ENCODE data around the gene ACOT6. TPM values are rescaled to one million over a fixed set of nuclear protein-coding genes. Genes with fewer than 3 reads are reported as not detected.
"Not testable (repeated sequence)": the region's sequence is repeated elsewhere in the genome, so short reads cannot be mapped to it uniquely, and the experiment has no call there.

Gene ACOT6, protein sequence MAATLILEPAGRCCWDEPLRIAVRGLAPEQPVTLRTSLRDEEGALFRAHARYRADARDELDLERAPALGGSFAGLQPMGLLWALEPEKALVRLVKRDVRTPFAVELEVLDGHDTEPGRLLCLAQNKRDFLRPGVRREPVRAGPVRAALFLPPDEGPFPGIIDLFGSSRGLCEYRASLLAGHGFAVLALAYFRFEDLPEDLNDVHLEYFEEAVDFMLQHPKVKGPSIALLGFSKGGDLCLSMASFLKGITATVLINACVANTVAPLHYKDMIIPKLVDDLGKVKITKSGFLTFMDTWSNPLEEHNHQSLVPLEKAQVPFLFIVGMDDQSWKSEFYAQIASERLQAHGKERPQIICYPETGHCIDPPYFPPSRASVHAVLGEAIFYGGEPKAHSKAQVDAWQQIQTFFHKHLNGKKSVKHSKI
- not detected in 2 replicates for total RNA-seq (2014; rRNA removed; shearing (Covaris generic))

DNA sequence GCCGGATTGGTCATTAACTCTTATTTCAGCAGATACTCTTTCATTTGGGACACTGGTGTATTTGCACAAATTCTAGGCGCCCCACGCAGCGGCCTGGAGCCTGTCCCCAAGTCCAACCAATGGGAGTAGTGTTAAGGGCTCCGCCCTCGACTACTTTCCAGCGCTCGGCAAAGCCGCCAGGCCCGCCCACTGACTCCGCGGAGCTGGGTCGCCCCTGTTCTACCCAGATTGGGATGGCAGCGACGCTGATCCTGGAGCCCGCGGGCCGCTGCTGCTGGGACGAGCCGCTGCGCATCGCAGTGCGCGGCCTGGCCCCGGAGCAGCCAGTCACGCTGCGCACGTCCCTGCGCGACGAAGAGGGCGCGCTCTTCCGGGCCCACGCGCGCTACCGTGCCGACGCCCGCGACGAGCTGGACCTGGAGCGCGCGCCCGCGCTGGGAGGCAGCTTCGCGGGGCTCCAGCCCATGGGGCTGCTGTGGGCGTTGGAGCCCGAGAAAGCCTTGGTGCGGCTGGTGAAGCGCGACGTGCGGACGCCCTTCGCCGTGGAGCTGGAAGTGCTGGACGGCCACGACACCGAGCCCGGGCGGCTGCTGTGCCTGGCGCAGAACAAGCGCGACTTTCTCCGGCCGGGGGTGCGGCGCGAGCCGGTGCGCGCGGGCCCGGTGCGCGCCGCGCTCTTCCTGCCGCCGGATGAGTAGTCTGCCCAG is at the start of gene ACOT6:
TSS of gene ACOT6 (plus strand) at position 179 of the 707 bp plus-strand sequence. CDS start at position 234, 55 bp downstream.
- peak; percentile 81 for DNase-seq (ENCODE audit: low read depth)

DNA sequence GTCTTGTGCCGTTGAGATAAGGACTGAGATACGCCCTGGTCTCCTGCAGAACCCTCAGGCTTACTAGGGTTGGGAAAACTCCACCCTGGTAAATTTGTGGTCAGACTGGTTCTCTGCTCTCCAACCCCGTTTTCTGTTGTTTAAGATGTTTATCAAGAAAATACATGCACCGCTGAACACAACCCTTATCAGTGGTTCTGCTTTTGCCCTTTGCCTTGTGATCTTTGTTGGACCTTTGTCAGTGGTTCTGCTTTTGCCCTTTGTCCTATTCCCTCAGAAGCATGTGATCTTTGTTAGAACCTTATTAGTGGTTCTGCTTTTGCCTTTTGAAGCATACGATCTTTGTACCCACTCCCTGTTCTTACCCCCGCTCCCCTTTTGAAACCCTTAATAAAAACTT is 49.6 kb upstream of the ACOT6 start:
- DNase-seq (ENCODE audit: low read depth): not testable (repeated sequence)

DNA sequence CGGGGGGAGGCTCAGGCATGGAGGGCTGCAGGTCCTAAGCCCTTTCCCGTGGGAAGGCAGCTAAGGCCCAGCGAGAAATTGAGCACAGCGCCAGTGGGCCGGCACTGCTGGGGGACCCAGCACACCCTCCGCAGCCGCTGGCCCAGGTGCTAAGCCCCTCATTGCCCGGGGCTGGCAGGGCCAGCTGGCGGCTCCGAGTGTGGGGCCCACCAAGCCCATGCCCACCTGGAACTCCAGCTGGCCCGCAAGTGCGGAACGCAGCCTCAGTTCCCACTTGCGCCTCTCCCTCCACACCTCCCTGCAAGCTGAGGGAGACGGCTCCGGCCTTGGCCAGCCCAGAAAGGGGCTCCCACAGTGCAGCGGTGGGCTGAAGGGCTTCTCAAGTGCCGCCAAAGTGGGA is 45.9 kb upstream of the ACOT6 start:
- not testable (repeated sequence) for DNase-seq (ENCODE audit: low read depth)

DNA sequence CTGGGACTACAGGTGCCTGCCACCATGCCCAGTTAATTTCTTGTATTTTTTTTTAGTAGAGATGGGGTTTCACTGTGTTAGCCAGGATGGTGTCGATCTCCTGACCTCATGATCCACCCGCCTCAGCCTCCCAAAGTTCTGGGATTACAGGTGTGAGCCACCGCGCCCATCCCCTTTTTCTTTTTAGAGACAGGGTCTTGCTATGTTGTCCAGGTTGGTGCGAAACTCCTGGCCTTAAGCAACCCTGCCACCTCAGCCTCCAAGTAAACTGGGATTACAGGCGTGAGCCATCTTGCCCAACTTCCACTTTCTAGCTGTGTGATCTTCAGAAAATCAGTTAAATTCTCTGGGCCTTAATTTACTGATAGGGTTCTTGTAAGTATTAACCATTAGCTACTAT is 45.4 kb upstream of the ACOT6 start:
- DNase-seq (ENCODE audit: low read depth): not testable (repeated sequence)

DNA sequence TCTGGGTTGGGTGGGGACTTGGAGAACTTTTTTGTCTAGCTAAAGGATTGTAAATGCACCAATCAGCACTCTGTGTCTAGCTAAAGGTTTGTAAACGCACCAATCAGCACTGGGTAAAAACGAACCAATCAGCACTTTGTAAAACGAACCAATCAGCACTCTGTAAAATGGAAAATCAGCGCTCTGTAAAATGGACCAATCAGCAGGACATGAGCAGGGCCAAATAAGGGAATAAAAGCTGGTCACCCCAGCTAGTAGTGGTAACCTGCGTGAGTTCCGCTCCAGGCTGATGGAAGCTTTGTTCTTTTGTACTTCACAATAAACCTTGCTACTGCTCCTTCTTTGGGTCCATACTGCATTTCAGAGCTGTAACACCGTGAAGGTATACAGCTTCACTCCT is 45.0 kb upstream of the ACOT6 start:
- no peak for DNase-seq (ENCODE audit: low read depth)

DNA sequence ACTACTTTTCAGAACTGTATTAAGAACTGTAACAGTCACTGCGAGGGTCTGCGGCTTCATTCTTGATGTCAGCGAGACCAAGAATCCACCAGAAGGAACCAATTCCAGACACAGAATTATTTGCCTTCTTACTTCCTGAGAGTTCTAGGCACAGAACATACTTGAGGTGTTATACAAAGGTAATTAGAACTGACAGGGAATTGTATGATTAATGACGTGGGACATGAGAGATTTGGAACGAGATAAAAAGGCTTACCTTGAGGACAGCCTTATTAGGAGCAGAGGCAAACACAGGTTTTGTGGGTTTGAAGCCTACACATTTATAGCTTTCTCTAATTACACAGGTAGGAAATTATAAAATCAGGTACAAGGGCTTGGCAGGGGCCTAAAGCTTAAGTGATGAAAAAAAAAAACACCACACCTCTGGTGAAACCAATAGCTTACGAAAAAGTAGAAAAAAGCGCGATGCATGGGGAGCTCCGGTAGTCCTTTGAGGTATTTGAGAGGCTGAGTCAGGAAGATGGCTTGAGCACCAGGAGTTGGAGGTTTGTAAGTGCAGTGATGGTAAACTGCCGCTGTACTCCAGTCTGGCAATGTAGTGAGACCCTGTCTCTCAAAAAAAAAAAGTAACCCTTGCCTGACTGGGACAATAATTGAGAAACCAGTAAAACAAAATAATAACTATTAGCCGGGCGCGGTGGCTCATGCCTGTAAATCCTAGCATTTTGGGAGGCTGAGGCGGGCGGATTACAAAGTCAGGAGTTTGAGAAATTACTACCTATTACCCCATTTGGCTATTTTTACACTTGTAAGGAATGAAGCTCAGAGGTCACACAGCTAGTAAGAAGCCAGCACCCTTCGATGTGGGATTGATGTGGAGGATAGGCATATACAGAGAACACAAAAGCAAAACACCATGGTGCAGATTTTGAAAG is 44.1 kb upstream of the ACOT6 start:
- peak; percentile 40 for DNase-seq (ENCODE audit: low read depth)

DNA sequence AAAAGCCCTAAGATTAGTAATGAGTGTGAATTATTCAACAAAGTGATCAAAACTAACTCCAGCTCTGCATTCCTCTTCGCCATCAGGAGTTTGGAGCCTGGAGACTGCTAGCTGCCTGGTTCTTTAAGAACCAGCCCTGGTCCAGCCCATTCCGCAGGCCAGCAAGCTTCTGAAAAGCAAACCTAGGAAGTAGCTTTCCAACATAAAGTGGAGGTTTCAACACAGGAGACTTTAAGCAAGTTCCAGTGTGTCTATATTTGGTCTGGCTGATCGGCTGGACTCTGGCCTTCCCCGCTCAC is 43.5 kb upstream of the ACOT6 start:
- DNase-seq (ENCODE audit: low read depth): not testable (repeated sequence)

DNA sequence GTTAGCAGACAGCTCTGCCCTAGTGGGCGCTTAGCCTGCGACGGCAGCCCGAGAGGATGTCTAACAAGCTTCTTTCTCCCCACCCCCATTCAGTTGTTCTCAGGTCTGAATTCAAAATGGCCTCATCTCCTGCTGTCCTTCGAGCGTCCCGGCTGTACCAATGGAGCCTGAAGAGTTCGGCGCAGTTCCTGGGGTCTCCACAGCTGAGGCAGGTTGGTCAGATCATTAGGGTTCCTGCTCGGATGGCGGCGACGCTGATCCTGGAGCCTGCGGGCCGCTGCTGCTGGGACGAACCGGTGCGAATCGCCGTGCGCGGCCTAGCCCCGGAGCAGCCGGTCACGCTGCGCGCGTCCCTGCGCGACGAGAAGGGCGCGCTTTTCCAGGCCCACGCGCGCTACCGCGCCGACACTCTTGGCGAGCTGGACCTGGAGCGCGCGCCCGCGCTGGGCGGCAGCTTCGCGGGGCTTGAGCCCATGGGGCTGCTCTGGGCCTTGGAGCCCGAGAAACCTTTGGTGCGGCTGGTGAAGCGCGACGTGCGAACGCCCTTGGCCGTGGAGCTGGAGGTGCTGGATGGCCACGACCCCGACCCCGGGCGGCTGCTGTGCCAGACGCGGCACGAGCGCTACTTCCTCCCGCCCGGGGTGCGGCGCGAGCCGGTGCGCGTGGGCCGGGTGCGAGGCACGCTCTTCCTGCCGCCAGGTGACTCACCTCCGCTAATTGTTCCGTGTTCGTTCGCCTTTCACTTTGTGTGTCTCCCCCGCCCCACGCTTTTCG is 42.9 kb upstream of the ACOT6 start, which contains the start of gene ACOT2:
TSS of gene ACOT2 (plus strand) at position 29 of the 774 bp plus-strand sequence. CDS start at position 57, 28 bp downstream.
- peak; percentile 91 for DNase-seq (ENCODE audit: low read depth)

DNA sequence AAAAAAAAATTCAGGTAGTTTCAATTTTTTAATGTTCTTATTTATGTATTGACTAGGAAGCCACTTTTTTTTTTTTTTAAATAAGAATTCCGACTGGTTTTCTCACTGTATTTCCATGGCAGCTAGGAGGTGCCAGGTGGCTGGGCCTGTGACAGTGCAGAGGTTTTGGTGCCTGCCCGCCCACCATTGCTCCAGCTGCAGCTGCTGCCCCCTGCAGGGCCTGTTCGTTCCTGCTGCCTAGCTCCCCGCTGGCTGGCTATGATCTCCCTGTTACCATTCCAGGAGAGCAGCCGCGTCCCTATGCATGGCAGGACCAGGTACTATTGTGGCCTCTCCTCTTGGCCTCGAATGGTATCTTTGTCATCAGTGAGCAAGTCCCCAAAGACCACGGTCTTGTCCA is 41.4 kb upstream of the ACOT6 start:
- peak; percentile 61 for DNase-seq (ENCODE audit: low read depth)

DNA sequence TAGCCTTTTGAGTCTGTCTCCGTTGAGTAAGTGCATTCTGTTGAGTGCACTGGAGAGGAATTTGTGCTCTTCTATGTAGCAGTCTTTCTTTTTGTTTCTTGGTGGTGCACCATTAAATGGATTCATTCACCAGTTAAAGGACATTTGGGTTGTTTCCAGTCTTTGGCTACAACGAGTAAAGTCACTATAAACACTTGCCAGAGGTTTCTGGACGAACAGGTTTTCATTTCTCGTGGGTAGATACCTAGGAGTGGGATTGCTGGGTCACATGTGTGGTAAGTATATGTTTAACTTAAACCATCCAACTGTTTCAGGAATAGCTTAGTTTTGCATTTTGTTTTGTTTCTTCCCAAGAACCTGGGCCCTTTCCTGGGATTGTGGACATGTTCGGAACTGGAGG is 39.3 kb upstream of the ACOT6 start:
- not testable (repeated sequence) for DNase-seq (ENCODE audit: low read depth)

DNA sequence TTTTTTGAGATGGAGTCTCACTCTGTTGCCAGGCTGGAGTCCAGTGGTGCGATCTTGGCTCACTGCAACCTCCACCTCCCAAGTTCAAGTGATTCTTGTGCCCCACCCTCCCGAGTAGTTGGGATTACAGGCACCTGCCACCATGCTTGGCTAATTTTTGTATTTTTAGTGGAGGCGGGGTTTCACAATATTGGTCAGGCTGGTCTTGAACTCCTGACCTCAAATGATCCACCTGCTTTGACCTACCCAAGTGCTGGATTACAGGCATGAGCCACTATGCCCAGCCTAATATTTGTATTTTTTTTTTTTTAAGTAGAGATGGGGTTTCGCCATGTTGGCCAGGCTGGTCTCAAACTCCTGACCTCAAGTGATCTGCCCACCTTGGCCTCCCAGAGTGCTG is 38.6 kb upstream of the ACOT6 start:
- DNase-seq (ENCODE audit: low read depth): not testable (repeated sequence)

DNA sequence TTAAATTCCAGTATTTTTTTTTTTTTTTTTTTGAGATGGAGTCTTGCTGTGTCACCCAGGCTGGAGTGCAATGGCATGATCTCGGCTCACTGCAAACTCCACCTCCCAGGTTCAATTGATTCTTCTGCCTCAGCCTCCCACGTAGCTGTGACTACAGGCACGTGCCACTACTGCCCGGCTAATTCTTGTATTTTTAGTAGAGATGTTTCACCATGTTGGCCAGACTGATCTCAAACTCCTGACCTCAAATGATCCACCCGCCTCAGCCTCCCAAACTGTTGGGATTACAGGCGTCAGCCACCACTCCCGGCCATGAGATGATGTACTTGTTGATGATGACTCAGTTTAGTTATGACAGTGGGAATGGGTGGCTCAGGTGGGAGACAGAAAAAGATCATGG is 38.1 kb upstream of the ACOT6 start:
- DNase-seq (ENCODE audit: low read depth): not testable (repeated sequence)

DNA sequence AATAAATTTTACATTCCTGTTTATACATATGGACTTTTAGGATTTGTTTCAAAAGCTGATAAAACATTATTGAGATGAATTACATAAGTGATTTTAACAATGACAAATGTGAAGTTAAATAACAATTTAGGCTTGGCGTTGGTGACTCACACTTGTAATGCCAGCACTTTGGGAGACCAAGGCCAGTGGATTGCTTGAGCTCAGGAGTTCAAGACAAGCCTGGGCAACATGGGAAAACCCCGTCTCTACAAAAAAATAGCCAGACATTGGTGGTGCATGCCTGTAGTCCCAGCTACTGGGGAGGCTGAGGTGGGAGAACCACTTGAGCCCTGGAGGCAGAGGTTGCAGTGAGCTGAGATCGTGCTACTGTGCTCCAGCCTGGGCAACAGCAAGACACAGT is 35.9 kb upstream of the ACOT6 start:
- peak; percentile 55 for DNase-seq (ENCODE audit: low read depth)

DNA sequence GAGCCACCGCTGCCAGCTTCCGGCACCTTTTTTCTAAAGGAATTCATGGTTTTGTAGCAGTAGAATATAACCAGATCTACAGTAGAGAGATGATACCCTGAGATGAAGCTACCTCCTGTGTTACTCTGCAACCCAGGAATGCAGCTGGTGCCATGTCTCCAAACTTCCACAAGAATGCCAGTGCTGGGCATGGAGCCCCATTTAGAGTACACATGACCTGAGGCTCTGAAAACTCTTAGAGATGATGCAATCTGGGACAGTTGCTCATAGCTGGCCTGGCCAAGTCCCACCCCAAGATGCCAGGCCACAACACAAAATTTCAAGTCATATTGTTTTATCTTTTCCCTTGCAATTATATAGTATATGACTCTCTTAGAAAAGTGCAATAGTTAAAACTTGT is 35.1 kb upstream of the ACOT6 start:
- DNase-seq (ENCODE audit: low read depth): not testable (repeated sequence)

DNA sequence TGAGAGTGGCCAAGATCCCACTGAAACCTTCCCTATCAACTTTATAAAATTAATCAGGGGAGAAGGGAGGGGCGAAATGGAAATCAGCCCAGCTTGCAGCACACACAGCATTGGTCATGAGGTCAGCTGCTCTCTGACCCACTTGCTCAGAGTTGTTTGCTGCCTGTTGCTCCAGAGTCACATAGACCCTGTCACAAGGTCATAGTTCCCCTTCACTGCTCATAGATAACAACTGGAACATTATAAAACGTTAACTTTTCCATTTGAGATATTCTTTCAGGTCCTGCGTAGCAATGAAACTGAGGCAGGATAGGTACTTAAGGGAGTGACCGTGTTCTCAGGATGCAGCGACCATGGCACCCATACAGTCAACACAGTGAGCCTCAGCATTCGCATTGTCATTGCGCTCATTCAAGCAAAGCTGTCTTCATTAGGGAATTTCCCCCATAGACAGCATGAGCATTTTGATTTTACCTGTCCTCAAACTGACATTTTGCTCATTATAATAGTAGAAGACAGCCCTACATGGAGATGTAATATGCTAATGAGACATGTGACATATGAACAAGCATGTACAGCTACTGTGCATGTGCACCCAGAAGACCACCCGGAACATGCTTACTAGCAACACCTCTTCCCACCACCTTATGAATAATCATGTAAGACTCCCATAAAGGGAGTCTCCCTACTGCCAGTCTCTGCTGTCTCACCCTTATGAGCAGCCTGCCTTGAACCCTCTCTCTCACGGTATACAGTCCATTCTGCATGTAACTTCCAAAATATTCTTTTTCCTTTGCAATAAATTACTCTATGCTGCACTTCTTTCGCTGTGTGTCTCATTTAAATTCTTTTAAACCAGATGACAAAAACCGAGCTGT is 30.0 kb upstream of the ACOT6 start:
- not testable (repeated sequence) for DNase-seq (ENCODE audit: low read depth)

DNA sequence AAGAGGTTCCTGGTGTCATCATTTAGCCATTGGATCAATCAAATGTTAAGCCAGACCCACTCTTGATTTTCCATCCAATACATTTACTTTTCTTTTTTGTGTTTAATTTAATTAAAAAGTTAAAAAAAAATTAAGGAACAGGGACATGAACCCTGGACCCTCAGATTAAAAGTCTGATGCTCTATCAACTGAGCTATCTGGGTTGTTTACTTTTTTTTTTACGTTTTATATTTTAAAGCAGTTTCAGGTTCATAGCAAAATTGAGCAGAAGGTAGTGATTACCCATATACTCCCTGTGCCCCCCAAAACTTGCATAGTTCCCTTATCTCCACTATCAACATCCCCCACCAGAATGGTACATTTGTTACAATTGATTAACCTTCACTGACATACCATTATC is 23.6 kb upstream of the ACOT6 start:
- no peak for DNase-seq (ENCODE audit: low read depth)

DNA sequence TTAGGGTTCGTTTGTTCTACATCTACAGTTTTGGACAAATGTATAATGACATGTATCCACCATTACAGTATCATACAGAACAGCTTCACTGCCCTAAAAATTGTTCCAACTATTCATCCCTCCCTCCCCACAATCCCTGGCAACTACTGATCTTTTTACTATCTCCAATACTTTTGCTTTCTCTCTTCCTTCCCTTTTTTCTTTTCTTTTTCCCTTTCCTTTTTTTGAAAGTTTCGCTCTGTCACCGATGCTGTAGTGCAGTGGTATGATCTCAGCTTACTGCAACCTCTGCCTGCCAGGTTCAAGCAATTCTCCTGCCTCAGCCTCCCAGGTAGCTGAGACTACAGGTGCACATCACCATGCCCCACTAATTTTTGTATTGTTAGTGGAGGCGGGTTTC is 23.2 kb upstream of the ACOT6 start:
- DNase-seq (ENCODE audit: low read depth): no peak

DNA sequence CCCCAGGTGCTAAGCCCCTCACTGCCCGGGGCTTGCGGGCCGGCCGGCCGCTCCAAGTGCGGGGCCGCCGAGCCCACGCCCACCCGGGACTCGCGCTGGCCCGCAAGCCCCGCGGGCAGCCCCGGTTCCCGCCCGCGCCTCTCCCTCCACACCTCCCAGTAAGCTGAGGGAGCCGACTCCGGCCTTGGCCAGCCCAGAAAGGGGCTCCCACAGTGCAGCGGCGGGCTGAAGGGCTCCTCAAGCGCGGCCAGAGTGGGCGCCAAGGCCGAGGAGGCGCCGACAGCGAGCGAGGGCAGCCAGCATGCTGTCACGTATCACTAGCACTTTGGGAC is 21.7 kb upstream of the ACOT6 start:
- not testable (repeated sequence) for DNase-seq (ENCODE audit: low read depth)

DNA sequence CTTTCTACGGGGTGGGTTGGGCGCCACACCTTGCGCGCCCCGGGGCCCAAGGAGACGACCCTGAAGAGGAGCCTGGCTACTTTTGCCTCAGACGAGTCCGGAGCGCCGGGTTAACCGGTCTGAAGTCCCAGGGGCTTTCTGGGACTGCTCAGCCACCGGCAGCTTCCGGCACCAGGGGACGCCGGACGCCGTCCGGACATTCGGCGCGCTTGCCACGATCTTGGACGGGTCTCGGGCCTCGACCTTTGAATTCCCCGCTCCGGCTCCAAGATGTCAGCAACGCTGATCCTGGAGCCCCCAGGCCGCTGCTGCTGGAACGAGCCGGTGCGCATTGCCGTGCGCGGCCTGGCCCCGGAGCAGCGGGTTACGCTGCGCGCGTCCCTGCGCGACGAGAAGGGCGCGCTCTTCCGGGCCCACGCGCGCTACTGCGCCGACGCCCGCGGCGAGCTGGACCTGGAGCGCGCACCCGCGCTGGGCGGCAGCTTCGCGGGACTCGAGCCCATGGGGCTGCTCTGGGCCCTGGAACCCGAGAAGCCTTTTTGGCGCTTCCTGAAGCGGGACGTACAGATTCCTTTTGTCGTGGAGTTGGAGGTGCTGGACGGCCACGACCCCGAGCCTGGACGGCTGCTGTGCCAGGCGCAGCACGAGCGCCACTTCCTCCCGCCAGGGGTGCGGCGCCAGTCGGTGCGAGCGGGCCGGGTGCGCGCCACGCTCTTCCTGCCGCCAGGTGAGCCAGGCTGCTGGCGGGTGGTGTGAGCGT is 20.4 kb upstream of the ACOT6 start, which contains the start of gene ACOT4:
TSS of gene ACOT4 (plus strand) at position 184 of the 760 bp plus-strand sequence. CDS start at position 271, 87 bp downstream.
- peak; percentile 36 for DNase-seq (ENCODE audit: low read depth)

Data from Daoy (cell line).